ENCODE measurements around the gene CTH.
"Not testable (repeated sequence)": the region's sequence is repeated elsewhere in the genome, so short reads cannot be mapped to it uniquely, and the experiment has no call there.

CTH gene

GRCh38 chr1:70410604-70411359 lies at the start of gene CTH:
Gene CTH, plus strand, starts transcription at chr1:70411268. Its CDS starts 148 bp downstream, at chr1:70411416.
- peak; percentile 90 for DNase-seq (ENCODE audit: low spot score)

- no peak for DNase-seq (ENCODE audit: low spot score)
These were observed 49.2 kb upstream of the CTH start for GRCh38 chr1:70361727-70362398.

- no peak for DNase-seq (ENCODE audit: low spot score)
These were observed 46.6 kb upstream of the CTH start for GRCh38 chr1:70364439-70364838.

GRCh38 chr1:70366425-70366952 lies 44.6 kb upstream of the CTH start:
- not testable (repeated sequence) for DNase-seq (ENCODE audit: low spot score)

- not testable (repeated sequence) for DNase-seq (ENCODE audit: low spot score)
These were observed 44.1 kb upstream of the CTH start for GRCh38 chr1:70366997-70367396.

- DNase-seq (ENCODE audit: low spot score), result not testable (repeated sequence)
These were observed 43.7 kb upstream of the CTH start for GRCh38 chr1:70367397-70367796.

- not testable (repeated sequence) for DNase-seq (ENCODE audit: low spot score)
These were observed 39.5 kb upstream of the CTH start for GRCh38 chr1:70371586-70371985.

GRCh38 chr1:70372426-70372825 lies 38.6 kb upstream of the CTH start:
- no peak for DNase-seq (ENCODE audit: low spot score)

- DNase-seq (ENCODE audit: low spot score), result not testable (repeated sequence)
These were observed 37.5 kb upstream of the CTH start for GRCh38 chr1:70373580-70373979.

GRCh38 chr1:70376196-70376595 lies 34.9 kb upstream of the CTH start:
- no peak for DNase-seq (ENCODE audit: low spot score)

- DNase-seq (ENCODE audit: low spot score), result no peak
These were observed 28.4 kb upstream of the CTH start for GRCh38 chr1:70382682-70383081.

- no peak for DNase-seq (ENCODE audit: low spot score)
These were observed 27.6 kb upstream of the CTH start for GRCh38 chr1:70383483-70383882.

GRCh38 chr1:70384542-70384941 lies 26.5 kb upstream of the CTH start:
- DNase-seq (ENCODE audit: low spot score), result no peak

- no peak for DNase-seq (ENCODE audit: low spot score)
These were observed 25.6 kb upstream of the CTH start for GRCh38 chr1:70385477-70385876.

- no peak for DNase-seq (ENCODE audit: low spot score)
These were observed 24.9 kb upstream of the CTH start for GRCh38 chr1:70386121-70386520.

- no peak for DNase-seq (ENCODE audit: low spot score)
These were observed 23.6 kb upstream of the CTH start for GRCh38 chr1:70387507-70387906.

GRCh38 chr1:70392626-70393025 lies 18.4 kb upstream of the CTH start:
- DNase-seq (ENCODE audit: low spot score), result no peak

- DNase-seq (ENCODE audit: low spot score), result no peak
These were observed 14.5 kb upstream of the CTH start for GRCh38 chr1:70396607-70397006.

GRCh38 chr1:70397013-70397412 lies 14.1 kb upstream of the CTH start:
- no peak for DNase-seq (ENCODE audit: low spot score)

GRCh38 chr1:70400335-70400734 lies 10.7 kb upstream of the CTH start:
- no peak for DNase-seq (ENCODE audit: low spot score)

- no peak for DNase-seq (ENCODE audit: low spot score)
These were observed 9.1 kb upstream of the CTH start for GRCh38 chr1:70401974-70402373.

- DNase-seq (ENCODE audit: low spot score), result no peak
These were observed 7.3 kb upstream of the CTH start for GRCh38 chr1:70403759-70404158.

GRCh38 chr1:70405780-70406416 lies 5.2 kb upstream of the CTH start:
- DNase-seq (ENCODE audit: low spot score), result no peak

All from CD4-positive, alpha-beta T cell treated with Interleukin-15 for 4 hours (primary cell).